G401.6 (cell line): Measurements from ENCODE around the gene NCCRP1.

ENCODE experiments used
- FAIRE-seq: peaks from 2 replicates; lab custom pipeline; 2012; peaks lifted over from hg19 to GRCh38; lab: Jason Lieb, UNC

Gene NCCRP1, protein sequence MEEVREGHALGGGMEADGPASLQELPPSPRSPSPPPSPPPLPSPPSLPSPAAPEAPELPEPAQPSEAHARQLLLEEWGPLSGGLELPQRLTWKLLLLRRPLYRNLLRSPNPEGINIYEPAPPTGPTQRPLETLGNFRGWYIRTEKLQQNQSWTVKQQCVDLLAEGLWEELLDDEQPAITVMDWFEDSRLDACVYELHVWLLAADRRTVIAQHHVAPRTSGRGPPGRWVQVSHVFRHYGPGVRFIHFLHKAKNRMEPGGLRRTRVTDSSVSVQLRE

DNA sequence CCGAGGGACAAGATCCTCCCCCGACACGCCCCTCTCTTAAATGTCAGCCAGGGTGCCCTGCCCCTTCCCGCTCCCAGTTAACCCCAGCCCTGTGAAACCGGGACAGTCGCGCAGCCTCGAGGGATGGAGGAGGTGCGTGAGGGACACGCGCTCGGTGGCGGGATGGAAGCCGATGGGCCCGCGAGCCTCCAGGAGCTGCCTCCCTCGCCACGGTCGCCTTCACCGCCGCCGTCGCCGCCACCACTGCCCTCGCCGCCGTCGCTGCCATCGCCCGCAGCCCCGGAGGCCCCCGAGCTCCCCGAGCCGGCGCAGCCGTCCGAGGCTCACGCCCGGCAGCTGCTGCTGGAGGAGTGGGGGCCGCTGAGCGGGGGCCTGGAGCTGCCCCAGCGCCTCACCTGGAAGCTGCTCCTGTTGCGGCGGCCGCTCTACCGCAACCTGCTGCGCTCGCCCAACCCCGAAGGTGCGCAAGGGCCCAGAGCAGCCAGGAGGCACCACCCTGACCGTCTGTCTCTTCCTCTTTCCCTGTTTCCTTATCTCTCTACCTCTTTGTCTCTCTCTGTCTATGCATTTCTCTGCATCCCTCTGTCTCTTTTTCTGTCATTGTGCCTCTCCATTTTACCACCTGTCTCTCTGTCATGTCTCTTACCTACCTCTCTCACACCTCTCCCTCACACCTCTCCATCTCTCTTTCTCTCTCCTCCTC is at the start of gene NCCRP1:
TSS of gene NCCRP1 (plus strand) at position 105 of the 703 bp plus-strand sequence. CDS start at position 124, 19 bp downstream.
- FAIRE-seq: no peak

DNA sequence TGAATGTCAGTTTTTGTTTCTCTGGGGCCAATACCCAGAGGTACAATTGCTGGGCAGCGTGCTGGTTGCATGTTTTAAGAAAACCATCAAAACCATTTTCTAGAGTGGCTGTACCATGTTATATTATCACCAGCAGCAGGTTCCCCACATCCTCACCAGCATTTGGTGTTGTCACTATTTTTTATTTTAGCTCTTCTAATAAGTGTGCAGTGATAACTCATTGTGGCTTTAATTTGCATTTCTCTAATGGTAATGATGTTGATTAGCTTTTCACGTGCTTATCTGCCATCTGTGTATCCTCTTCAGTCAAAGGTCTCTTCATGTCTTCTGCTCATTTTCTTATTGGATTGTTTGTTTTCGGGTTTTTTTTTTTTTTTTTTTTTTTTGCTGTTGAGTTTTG is 49.3 kb upstream of the NCCRP1 start:
- FAIRE-seq: no peak

DNA sequence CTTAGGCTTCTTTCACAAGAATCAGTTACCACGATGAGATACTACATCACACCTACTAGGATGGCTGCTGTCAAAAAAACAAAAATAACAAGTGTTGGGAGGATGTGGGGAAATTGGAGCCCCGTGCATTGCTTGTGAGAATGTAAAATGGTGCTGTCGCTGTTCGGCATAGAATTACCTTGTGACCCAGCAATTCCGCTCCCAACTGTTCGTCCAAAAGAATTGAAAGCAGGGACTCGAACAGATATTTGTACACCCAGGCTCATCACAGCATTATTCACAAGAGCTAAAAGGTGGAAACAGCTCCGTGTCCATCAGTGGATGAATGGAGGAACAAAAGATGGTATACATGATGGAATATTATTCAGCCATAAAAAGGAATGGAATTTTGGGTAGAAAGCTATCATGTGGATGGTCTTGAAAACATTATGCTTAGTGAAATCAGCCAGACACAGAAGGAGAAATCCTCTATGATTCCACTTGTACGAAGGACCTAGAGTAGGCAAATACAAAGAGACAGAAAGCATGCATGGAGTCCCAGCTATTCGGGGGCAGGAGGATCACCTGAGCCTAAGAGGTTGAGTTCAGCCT is 47.7 kb upstream of the NCCRP1 start:
- FAIRE-seq: no peak

DNA sequence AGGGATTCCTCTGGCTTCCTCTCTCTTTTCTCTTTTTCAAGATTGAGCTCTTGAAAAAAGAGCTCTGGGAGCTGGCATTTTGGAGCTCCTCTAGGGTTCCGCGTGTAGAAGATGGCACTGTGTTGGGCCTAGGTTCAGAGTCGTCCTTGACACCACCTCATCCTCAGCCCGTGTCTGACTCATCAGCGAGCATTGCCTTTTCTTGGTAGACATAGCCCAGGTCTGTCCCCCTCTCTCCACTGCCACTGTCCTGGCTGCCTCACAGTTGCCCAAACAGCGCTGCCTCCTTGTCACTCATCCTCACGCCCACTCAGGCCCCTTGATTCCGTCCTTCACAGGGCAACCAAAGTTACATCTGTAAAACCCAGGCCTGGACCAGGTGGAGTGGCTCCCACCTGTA is 46.5 kb upstream of the NCCRP1 start:
- no peak for FAIRE-seq

DNA sequence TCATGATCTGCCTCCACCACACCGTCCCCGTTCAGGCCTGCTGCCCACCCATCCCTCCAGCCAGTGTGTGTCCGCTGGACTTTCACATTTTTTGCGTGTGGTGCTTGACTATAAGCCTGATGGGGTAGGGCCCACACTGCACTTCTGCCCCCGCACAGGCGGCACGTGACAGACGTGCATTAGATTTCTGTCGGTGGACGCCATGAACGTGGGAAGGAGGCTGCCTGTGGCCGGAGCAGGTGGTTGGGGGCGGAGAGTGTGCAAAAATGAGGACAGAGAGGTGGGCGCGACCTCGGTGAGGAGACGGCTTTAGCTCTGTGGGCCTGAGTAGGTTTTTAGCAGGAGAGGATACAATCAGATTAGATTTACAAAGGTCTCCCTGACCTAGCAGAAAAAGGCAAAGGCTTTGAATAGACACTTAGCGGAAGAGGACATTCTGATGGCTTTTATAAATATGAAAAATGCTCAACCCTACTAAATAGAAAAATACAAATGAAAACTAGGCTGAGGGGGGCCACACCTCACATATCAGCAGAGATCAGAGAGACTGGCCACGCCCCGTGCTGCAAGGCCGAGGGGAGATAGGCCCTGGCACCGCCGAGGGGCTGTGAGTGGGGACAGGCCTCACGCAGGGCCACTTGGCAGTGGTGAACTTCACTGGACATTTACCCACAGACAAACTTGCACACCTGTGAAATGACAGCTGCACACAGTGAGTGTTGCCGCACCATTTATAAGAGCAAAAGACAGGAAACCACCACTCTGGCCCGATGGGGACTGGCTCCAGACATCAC is 45.8 kb upstream of the NCCRP1 start:
- no peak for FAIRE-seq

DNA sequence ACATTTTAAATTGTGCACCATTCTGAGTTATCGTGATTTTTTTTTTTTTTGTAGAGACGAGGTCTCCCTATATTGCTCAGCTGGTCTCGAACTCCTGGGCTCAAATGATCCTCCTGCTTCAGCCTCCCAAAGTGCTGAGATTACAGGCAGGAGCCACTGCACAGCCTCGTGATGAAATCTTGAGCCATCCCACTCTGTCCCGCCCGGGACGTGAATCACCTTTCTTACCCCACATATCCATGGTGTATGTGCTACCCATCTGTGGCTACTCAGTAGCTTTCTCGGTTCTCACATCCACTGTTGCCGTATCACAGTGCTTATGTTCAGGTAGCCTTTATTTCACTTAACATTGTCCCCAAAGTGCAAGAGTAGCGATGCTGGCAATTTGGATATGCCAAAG is 44.7 kb upstream of the NCCRP1 start:
- FAIRE-seq: no peak

DNA sequence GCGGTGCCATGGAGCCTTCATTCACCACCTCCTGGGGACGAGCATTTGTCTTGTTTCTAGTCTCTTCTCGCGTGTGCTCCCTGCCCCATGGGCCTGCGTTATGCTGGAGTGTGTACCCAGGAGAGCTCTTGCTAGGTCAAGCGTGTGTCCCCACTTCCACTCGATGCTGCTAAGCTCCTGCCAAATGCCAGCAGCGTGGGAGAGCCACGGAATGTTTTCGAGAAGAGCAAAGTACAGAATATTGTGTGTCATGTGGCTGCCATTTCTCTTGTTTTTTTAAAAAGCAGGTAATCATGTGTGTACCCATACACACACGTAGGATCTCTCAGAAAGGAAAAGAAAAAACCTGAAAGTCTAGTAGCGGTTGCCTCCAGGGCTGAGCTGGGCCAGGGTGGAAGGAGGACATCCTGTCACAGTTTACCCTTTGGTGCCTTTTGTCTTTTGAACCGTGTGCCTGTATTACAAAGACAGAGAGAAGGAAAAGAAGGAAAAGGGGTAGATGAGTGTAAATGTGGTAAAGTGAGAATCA is 42.6 kb upstream of the NCCRP1 start:
- no peak for FAIRE-seq

DNA sequence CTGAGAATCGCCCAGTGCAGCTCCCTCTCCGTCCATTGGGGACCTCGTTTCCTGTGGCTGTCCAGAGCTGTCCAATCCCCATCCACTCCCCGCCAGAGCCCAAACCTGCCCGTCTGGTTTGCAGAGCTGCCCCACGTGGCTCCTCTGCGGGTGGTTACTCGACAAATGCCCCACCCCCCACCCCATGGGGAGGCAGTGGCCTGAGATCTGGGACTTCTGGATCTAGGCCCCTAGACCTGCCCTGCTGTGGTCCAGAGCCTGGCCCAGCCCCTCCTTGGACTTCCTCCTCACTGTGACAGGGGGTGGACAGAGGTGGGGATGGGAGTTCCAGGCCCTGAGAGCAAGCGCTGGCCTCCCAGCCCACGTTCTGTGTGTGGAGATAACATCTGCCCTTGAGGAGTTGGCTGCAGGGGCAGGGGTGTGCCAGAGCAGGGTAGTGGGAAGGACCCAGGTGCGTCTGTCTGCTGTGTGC is 42.1 kb upstream of the NCCRP1 start:
- no peak for FAIRE-seq

DNA sequence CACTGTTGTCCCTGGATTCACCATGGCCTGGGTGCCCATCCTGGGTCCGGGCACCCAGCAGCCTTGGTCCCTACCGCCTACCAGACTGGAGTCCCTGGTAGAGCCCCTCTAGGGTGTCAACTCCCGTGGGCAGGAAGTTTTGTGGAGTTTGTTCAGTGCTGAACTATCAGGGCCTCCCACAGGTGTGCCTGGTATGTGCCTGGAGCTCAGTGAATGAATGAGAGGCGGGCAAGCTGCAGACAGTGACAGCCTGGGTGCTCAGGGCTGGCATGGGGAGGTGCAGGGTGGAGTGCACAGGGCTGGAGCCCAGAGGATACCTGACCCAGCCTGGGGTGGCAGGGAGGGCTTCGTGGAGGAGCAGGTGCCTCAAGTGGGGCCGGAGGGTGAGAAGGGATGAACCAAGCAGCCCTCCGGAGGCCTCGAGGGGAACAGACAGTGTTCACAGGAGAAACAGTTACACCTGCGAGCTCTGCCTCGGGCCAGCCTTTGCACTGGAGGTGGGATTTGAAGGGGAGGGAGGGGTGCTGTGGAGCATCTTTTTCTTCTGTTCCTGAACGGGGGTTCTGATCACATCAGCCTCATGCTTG is 41.6 kb upstream of the NCCRP1 start:
- no peak for FAIRE-seq

DNA sequence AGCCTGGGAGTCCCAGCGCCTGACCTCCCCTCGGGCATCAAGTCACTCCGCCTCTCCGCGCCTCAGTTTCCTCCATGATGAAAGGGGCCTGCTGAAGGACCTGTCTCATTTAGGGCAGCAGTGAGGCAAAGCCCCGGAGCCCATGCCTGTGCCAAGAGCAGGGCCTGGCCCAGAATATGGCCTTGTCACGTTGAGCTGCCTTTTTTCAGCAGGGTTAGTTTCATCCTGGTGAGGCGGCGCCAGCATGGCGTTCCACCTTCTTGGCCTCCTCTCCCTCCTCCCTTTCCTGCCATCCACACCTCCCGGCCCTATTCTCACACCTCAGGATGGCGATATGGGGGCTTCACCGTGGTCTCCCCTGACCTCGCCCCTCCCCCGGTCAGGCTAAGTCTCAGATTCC is 41.0 kb upstream of the NCCRP1 start:
- FAIRE-seq: no peak

DNA sequence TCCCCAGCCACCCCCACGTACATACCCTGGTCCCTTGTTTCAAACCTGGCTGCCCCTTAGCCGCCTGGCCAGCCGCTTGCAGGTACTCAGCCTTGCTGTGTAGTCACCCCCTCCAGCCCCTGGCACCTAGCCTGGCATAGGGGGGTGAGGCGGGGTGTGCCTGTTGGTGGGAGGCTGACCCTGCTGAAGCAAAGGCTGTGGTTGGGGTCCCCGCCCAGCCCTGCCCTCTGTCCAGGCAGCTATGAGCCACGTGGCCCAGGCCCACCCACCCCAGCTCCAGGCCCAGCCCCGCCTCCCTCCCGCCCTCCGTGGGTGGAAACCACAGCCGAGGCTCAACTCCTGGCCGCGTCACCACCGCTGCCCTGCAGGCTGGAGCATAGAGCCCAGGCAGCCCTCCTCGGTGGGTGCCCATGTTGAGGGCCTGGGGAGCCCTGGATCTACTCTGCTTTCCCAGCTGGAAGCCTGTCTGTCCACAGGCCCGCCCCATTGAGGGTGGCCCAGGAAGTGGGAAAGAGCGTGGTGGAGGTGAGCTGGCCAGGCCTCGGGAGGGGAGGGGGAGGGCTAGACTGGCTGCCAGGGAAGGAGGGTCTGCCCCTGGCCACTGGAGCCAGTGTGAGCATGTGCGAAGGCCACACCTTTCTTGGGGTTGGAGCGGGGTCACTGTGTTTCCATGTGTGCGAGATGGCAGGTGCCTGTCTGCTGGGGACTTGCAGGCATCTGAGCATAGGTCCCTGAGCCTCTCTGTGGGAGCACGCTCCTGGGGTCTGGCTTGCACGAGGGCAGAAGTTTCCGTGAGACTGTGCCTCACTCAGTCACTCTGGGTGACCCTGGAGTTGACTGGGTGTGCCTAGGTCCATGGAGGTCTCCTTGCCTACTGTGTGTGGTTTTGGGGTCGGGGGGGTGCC is 40.2 kb upstream of the NCCRP1 start:
- FAIRE-seq: no peak

DNA sequence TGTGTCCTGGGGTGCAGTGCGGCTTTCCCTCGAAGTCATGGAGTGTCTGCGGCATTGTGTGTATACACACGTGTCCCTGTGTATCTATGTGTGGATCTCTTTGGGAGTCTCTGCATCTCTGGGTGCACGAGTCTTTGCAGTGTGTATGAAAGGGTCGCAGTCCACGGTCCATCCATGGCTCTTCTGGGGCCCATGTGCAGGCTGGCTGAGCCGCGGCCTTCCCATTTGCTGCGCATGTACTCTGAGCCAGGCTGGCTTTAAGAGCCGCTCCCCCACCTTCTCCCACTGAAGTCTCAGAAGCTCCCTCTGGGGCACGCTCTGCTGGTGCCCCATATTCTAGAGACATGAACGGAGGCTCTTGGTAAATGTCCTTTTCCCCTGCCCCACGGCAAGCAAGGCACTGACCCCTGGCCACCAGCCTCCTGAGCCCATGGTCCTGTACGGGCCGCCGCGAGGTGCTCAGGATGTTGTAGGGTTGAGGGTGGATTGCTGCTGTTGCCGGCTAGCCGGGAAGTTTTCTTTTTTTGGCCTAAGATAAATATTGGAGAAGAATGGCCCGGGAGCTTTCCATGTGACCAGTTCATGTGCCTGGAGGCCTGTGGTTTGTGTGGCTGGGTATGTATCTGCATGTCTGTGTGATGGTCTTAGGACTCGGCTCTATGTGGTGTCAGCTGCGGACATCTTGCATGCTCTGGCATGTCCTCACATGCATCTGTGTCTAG is 39.3 kb upstream of the NCCRP1 start:
- no peak for FAIRE-seq

DNA sequence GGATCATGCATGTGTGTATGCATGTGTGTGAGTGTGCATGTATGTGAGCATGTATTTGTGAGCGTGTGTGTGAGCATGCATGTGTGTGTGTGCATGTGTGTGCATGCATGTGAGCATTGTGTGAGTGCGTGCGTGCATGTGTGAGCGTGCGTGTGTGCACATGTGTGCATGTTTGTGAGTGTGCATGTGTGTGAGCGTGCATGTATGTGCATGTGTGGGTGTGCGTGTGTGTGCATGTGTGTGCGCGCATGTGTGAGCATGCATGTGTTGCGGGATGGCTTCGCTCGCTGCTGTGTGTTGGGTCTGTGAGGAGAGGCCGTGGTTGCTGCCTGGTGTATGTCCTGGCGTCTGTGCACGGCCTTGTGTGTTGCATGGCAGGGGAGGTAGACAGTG is 38.8 kb upstream of the NCCRP1 start:
- no peak for FAIRE-seq

DNA sequence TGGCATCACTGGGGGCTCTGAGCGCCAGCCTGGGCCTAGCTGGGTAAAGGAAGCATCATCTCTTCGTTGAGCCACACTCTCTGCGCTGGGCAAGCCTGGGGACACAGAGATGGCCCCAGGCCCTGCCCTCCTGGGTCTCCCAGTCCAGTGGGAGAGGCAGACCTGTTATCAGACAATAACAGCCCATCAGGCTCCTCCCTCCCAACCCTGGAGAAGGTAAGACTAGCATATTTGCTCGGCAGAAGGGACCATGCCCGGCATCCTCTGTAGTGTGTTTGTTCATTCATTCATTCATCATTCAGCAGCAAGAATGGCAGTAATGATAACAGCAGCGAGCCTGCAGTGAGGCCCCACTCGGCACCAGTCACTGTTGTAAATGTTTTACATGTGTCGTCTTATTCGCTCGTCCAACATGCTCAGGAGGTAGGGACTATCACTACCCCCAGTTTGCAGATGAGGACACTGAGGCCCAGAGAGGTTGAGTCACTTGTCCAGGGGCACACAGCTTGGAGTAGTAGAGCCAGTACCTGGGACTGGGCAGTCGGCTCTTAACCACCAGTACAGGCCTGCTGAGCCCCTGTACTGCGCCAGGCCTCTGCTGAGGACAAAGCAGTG is 38.0 kb upstream of the NCCRP1 start:
- FAIRE-seq: no peak

DNA sequence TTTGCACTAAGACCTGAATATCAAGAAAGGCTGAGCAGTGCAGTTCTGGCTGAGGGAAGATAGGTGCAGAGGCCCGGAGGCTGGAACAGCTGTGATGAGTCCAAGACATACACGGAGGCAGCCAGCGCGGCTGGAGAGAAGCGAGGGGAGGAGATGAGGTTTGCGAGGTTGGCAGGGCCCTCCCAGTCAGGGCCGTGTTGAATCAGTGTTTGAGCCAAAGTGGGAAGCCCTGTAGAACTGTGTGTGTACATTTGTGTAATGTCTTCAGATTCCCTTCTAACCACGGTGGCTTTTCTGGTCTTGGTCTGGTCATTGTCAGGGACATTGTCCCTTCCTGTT is 36.3 kb upstream of the NCCRP1 start:
- FAIRE-seq: no peak

DNA sequence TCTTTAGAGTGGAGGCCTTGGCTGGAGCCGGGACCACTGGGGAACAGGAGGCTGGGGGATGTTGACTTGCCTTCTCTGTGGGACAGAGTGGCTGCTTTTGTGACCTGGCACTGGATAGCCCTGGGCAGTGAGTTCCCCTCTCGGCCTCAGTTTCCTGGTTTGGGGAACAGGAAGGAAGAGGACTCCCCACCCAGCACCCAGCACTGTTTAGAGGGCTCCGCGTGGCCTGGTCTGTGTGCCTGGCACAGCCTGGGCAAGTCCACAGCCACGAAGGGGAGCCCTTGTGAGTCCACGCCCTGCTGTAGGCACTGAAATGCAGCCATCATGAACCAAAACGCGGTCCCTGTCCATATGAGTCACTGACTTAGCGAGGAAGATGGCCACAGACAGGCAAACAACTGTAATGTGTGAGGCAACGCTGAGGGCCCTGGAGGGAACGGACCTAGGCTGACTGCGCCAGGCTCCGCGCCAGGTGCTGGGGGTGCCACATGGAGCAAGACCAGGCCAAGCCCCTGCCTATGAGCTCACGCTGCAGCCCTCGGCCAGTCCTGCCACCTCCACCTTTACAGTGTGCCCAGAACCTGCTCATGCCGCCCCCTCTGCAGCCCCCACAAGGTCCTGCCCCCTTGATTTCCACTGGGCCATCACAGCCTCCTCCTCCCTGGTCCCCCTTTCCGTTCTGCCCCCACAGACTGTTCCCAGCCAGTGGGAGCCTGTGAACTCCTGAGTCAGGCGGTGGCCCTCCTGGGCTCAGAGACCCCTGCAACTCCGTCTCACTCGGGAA is 35.7 kb upstream of the NCCRP1 start:
- FAIRE-seq: no peak

DNA sequence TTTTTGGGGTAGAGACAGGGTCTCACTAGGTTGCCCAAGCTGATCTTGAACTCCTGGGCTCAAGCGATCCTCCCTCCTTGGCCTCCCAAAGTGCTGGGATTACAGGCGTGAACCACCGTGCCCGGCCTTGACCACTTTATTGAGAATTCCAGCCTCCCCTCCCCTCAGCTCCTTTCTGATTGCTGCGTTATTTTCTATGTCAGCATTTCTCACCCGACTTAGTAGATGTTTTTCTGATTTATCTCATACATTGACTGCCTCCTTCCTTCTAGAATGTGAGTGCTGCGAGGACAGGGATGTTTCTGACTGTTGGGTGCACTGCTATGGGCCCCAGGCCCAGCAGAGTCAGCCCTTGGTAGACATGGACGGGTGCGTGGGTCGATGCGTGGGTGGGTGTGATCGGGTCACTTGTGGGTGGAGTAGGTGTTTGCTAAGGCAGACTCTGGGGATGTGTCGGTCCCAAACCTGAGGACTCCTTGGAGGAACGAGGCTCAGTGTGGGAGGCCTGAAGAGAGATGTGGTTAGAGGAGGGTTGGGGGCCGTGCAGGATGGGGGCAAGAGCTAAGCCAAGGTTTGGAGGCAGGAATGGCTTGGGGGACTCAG is 34.2 kb upstream of the NCCRP1 start:
- no peak for FAIRE-seq

DNA sequence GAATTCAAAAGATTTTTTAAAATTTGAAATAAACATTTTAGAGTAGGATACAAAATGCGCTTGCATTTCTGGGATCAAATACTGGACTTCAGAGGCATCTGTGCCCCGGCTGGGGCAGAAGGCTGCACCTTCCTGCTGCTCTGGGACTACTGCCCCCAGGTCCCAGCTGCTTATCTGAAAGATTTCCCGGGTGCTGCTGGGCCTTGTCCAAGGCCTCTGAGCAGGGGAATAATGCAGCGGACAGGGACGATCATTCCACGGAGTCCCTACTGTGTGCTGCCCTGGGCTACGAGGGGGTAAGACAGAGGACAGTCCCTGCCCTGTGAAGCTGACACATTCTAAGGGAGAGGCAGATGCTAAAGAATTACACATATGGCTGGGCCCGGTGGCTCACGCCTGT is 33.1 kb upstream of the NCCRP1 start:
- no peak for FAIRE-seq

DNA sequence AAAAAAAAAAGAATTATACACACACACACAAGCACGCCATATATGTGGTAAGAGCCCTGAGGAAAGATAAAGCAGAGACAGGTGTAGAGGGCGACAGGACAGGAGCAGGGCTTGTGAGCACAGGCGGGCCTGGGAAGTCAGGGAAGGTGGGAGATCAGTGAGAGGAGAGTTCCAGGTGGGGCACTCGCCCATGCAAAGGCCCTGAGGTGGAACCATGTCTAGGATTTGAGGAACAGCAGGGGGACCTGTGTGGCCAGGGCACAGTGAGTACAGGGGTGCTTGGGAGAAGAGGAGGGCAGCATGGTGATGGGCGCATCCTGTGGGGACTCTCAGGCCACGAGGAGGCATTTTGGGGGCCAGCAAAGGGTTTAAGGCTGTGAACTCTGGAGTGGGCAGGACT is 32.5 kb upstream of the NCCRP1 start:
- no peak for FAIRE-seq
